K562 (cell line): ENCODE results near the gene NMUR1. TPM values are rescaled to one million over a fixed set of nuclear protein-coding genes. Genes with fewer than 3 reads are reported as not detected.

Experiments
- ATAC-seq: fragments of 200-7000 bp; cut with Tn5 transposase; 3 replicates; pipeline ENCODE4 v1.9.1; 2020; ENCODE audit warnings: moderate library complexity
- BruUV-seq: library from RNA; stranded (reverse); fragments of 400-500 nt; replicated peaks from 2 replicates; lab custom pipeline; 2021; lab: Mats Ljungman, UMichigan
- CTCF ChIA-PET: fragments of 300-600 bp; formaldehyde crosslinking; extraction: SDS; loops from one replicate; lab custom pipeline; 2021; ENCODE audit warnings: low intra/inter-chr PET ratio; lab: Yijun Ruan, JAX
- POLR2A ChIA-PET: fragments of 300-600, 350-650 bp; sonication (Branson Sonifier 250); formaldehyde crosslinking; extraction: SDS; loops from one replicate; lab custom pipeline; 2021; ENCODE audit warnings: antibody characterized with exemption, inconsistent platforms; lab: Yijun Ruan, JAX
- DNase-seq, 4 experiments: peaks; one replicate each; pipeline versions ENCODE4 v3.0.0 to v3.0.0-alpha.2; 2011 to 2018; ENCODE audit warnings: low spot score in 3 of 4, mixed read lengths in 3 of 4; ENCODE audit errors: extremely low read depth in 1 of 4
- FAIRE-seq: peaks from 2 replicates; lab custom pipeline; 2011; peaks lifted over from hg19 to GRCh38; lab: Jason Lieb, UNC
- H2AFZ ChIP-seq: 2 replicates; pipeline ENCODE4 v1.6.0; 2011; ENCODE audit warnings: low read depth, low read length, control low read depth, inconsistent platforms
- H3K27ac ChIP-seq: fragments of 200-600 bp; 3 replicates; pipeline ENCODE4 v1.8.0; 2011; ENCODE audit warnings: low read depth, mild to moderate bottlenecking, control low read depth, inconsistent platforms, low read length, moderate library complexity, mixed read lengths; ENCODE audit errors: extremely low read depth
- H3K27me3 ChIP-seq, 2 experiments: fragments of 300-600 bp in 1 of 2; 2 replicates in 1 of 2; 3 replicates in 1 of 2; pipeline versions ENCODE4 v1.6.0 to v1.8.0; 2011; ENCODE audit warnings: inconsistent platforms in 2 of 2, low read length in 2 of 2, mild to moderate bottlenecking in 1 of 2, mixed read lengths in 1 of 2, moderate library complexity in 1 of 2; ENCODE audit not compliant: control insufficient read depth in 2 of 2, insufficient read depth in 2 of 2
- H3K36me3 ChIP-seq: fragments of 300-600 bp; 3 replicates; pipeline ENCODE4 v1.8.0; 2011; ENCODE audit warnings: mild to moderate bottlenecking, low read length, inconsistent platforms; ENCODE audit not compliant: control insufficient read depth, insufficient read depth
- H3K4me1 ChIP-seq, 2 experiments: fragments of 200-600 bp in 1 of 2; replicated peaks in 1 of 2; 2 replicates in 1 of 2; 3 replicates in 1 of 2; pipeline versions ENCODE4 v1.5.1 to v1.8.0; 2011; ENCODE audit warnings: inconsistent platforms in 2 of 2, low read length in 2 of 2, mild to moderate bottlenecking in 1 of 2, mixed read lengths in 1 of 2, moderate library complexity in 1 of 2; ENCODE audit not compliant: control insufficient read depth in 2 of 2, insufficient read depth in 2 of 2
- H3K4me2 ChIP-seq: 2 replicates; pipeline ENCODE4 v1.6.1; 2011; ENCODE audit warnings: low read length, control low read depth, inconsistent platforms, mixed read lengths; ENCODE audit not compliant: insufficient read depth
- H3K4me3 ChIP-seq: fragments of 200-600 bp; sonication (generic), shearing (Covaris generic); 2 replicates; pipeline ENCODE4 v1.5.1; 2016; ENCODE audit warnings: control low read depth, inconsistent platforms
- H3K79me2 ChIP-seq: fragments of 200-600 bp; 3 replicates; pipeline ENCODE4 v1.8.0; 2011; ENCODE audit warnings: low read length, inconsistent platforms; ENCODE audit not compliant: control insufficient read depth, insufficient read depth
- H3K9ac ChIP-seq, 2 experiments: 2 replicates each; pipeline versions ENCODE4 v1.6.0 to v1.6.1; 2011; ENCODE audit warnings: low read depth in 2 of 2, low read length in 2 of 2, control low read depth in 1 of 2, inconsistent platforms in 1 of 2, mild to moderate bottlenecking in 1 of 2, mixed read lengths in 1 of 2; ENCODE audit not compliant: insufficient read depth in 1 of 2
- H3K9me1 ChIP-seq: one replicate; pipeline ENCODE4 v1.6.0; 2011; ENCODE audit warnings: inconsistent platforms, mild to moderate bottlenecking, low read length, moderate library complexity; ENCODE audit not compliant: control insufficient read depth, insufficient read depth
- H3K9me3 ChIP-seq: replicated peaks from 2 replicates; pipeline ENCODE4 v1.5.1; 2011; ENCODE audit warnings: low read depth, low read length, inconsistent platforms; ENCODE audit not compliant: control insufficient read depth, insufficient read depth
- H4K20me1 ChIP-seq: replicated peaks from 2 replicates; pipeline ENCODE4 v1.6.1; 2011; ENCODE audit warnings: low read length, inconsistent platforms, mixed read lengths; ENCODE audit not compliant: control insufficient read depth, insufficient read depth
- BRD4 ChIP-seq: fragments of 200-600 bp; sonication (generic); IDR thresholded peaks from 2 replicates; pipeline ENCODE4 v1.6.1; 2017; ENCODE audit warnings: inconsistent platforms
- FOSL1 ChIP-seq: fragments of 200-800 bp; sonication (Bioruptor generic); conservative IDR thresholded peaks from 2 replicates; pipeline ENCODE4 v1.6.1; 2016; ENCODE audit warnings: missing genetic modification characterization, missing compliant biosample characterization
- GTF2E2 ChIP-seq: fragments of 200-800 bp; sonication (Bioruptor generic); IDR thresholded peaks from 2 replicates; pipeline ENCODE4 v1.6.1; 2016; ENCODE audit warnings: missing genetic modification characterization, missing compliant biosample characterization
- MAFF ChIP-seq: IDR thresholded peaks from 2 replicates; pipeline ENCODE4 v1.6.1; 2012; ENCODE audit warnings: low read length, improper control_type of control experiment
- SAFB ChIP-seq: fragments of 200-400 bp; formaldehyde crosslinking; IDR thresholded peaks from 2 replicates; pipeline ENCODE4 v1.6.1; 2017; ENCODE audit warnings: low read depth, low read length, borderline replicate concordance
- SOX6 ChIP-seq: fragments of 450-650 bp; IDR thresholded peaks from 2 replicates; pipeline ENCODE4 v1.6.1; 2014; ENCODE audit warnings: mild to moderate bottlenecking
- SRSF9 ChIP-seq: fragments of 200-400 bp; formaldehyde crosslinking; IDR thresholded peaks from 2 replicates; pipeline ENCODE4 v1.6.1; 2017; ENCODE audit warnings: low read depth, low read length, borderline replicate concordance
- XRCC5 ChIP-seq: fragments of 200-400 bp; formaldehyde crosslinking; IDR thresholded peaks from 2 replicates; pipeline ENCODE4 v1.6.1; 2017; ENCODE audit warnings: low read depth, mild to moderate bottlenecking, low read length
- ZNF165 ChIP-seq: fragments of 250-450 bp; sonication (Bioruptor Pico); IDR thresholded peaks from 2 replicates; pipeline ENCODE4 v1.4.0; 2020; ENCODE audit warnings: borderline replicate concordance
- ZNF217 ChIP-seq: sonication (generic); formaldehyde crosslinking; IDR thresholded peaks from 2 replicates; pipeline ENCODE4 v1.8.0; 2022; ENCODE audit warnings: mild to moderate bottlenecking, missing genetic modification reagents
- ZNF407 ChIP-seq: fragments of 450-650 bp; IDR thresholded peaks from 2 replicates; pipeline ENCODE4 v1.6.1; 2016; ENCODE audit warnings: low read depth
- WGBS: fragments of 100-300 bp; shearing (Covaris generic); methylation state at CpG from one replicate; pipeline ENCODE4 v1.1.6; 2016; ENCODE audit warnings: low coverage, mixed read lengths; ENCODE audit not compliant: insufficient coverage; ENCODE audit errors: missing lambda C conversion rate; 5-methylcytosine and 5-hydroxymethylcytosine counted together
- in situ Hi-C: fragments of 300-500 bp; cut with MboI; formaldehyde crosslinking; loops from 4 replicates; pipeline ENCODE4 v1.15.0; 2018; ENCODE audit warnings: inconsistent platforms, mixed read lengths
- intact Hi-C: fragments of 100-400 bp; cut with micrococcal nuclease; formaldehyde crosslinking; loops from 2 replicates; pipeline ENCODE4 v1.14.2; 2022
- polyA plus RNA-seq, 8 experiments: library from polyadenylated mRNA; depleted of rRNA in 4 of 8; stranded (reverse) in 5 of 8; unstranded in 3 of 8; fragments of >200 nt; fragmentation: Nextera tagmentation in 2 of 8; fragmentation: Illumina TruSeq in 1 of 8; extraction: Ambion mirVana in 2 of 8; extraction: Trizol in 1 of 8; gene quantifications; 2 replicates each; pipeline versions ENCODE4 v1.2.1 to v1.2.3, GENCODE V29; 2011 to 2014; ENCODE audit warnings: inconsistent platforms in 1 of 8, missing spikeins in 1 of 8
- total RNA-seq, 7 experiments: library from RNA; depleted of rRNA in 6 of 7; stranded (reverse); fragments of >200 nt in 6 of 7; fragmentation: Illumina TruSeq in 2 of 7; extraction: Trizol in 2 of 7; gene quantifications; 2 replicates each; pipeline versions ENCODE4 v1.2.1 to v1.2.3, GENCODE V29; 2011 to 2021; ENCODE audit warnings: low replicate concordance in 1 of 7

The NMUR1 gene
- total and polyA plus RNA-seq, 9 of the 15 experiments (the other 6 are each of a cell fraction or from before 2014, with no cell fraction given): 0.01 to 0.27 (median 0.15) TPM

- Histone ChIP-seq H3K27ac (no peak overlapping the region), H3K4me1 (peaks cover 0 to 6% of the 10 kb centered on the region in 2 experiments; a peak in 2 of 5 replicates), H3K36me3 (no peaks in the 10 kb centered on the region), H3K4me3 (no peak overlapping the region), H3K79me2 (no peaks in the 10 kb centered on the region), H3K9ac (no peak overlapping the region), H2AFZ (no peak overlapping the region), H4K20me1 (no peaks in the 10 kb centered on the region), H3K27me3 (no peaks in the 10 kb centered on the region), H3K9me1 (no peaks in the 10 kb centered on the region), H3K4me2 (no peak overlapping the region), H3K9me3 (no peaks in the 10 kb centered on the region)
- BruUV-seq: no TSS peak
- ChIA-PET POLR2A (interaction anchor here (1.4 kb wide), 2 partner anchors 22 to 24 kb away, joined by 3 read pairs; partner anchors contain the start of gene NCL), CTCF (no interaction called here)
- no peak for DNase-seq
- no peak for ATAC-seq
- intact Hi-C loops (loop anchor here (2.0 kb wide), 1 partner anchor 262 kb away; no protein-coding TSS in a partner anchor), in situ Hi-C loops (no loop called here)
- TF ChIP-seq ZNF407 (no peak), ZNF165 (no peak), SOX6 (no peak), MAFF (no peak), BRD4 (no peak), SAFB (no peak), GTF2E2 (tag) (no peak), SRSF9 (no peak), XRCC5 (no peak), FOSL1 (tag) (no peak), ZNF217 (CRISPR knock-in tag) (no peak)
- FAIRE-seq: no peak
- 21% methylated on average over 4 of the region's 5 CpGs for WGBS
Measured at GRCh38 chr2:231488331-231488730, 41.9 kb downstream of the NMUR1 start.
